Left lung (tissue), 10 donors: Measurements from ENCODE around the gene PRKCA. TPM values are rescaled to one million over a fixed set of nuclear protein-coding genes. Genes with fewer than 3 reads are reported as not detected.

Experiments used
- ATAC-seq: fragments of 200-7000 bp; cut with Tn5 transposase; one replicate; pipeline ENCODE4 v1.9.1; 2020; ENCODE audit warnings: moderate library complexity
- DNase-seq, 4 donors: peaks; one replicate each; pipeline ENCODE4 v3.0.0-alpha.2; 2013 to 2020
- H3K27ac ChIP-seq, 2 donors: fragments of 200-600 bp; sonication (generic) in 1 of 2; one replicate each; pipeline versions ENCODE4 v1.5.0 to v1.8.0; 2020 to 2021
- H3K27me3 ChIP-seq, 2 donors: fragments of 200-600 bp; sonication (generic) in 1 of 2; one replicate each; pipeline versions ENCODE4 v1.5.0 to v1.8.0; 2020 to 2021
- H3K36me3 ChIP-seq, 2 donors: fragments of 200-600 bp; sonication (generic) in 1 of 2; one replicate each; pipeline versions ENCODE4 v1.5.0 to v1.8.0; 2020 to 2021
- H3K4me1 ChIP-seq, 2 donors: fragments of 200-600 bp; one replicate each; pipeline ENCODE4 v1.8.0; 2021
- H3K4me3 ChIP-seq, 2 donors: fragments of 200-600 bp; sonication (generic) in 1 of 2; one replicate each; pipeline versions ENCODE4 v1.5.0 to v1.8.0; 2020 to 2021; ENCODE audit warnings: mild to moderate bottlenecking in 1 of 2
- H3K9me3 ChIP-seq, 2 donors: fragments of 200-600 bp; sonication (generic) in 1 of 2; one replicate each; pipeline versions ENCODE4 v1.5.0 to v1.8.0; 2020 to 2021
- CTCF ChIP-seq, 2 donors: fragments of 200-600 bp; sonication (generic) in 1 of 2; IDR thresholded peaks; one replicate each; pipeline versions ENCODE4 v1.5.0 to v1.8.0; 2021; ENCODE audit warnings: antibody characterized with exemption in 2 of 2
- intact Hi-C, 2 donors: fragments of 100-400 bp; cut with DNase I; formaldehyde crosslinking; loops; one replicate each; pipeline versions ENCODE4 v1.11.2 to v1.14.2; 2022
- polyA plus RNA-seq, 6 donors: library from polyadenylated mRNA; unstranded; fragments of 120-200 nt; gene quantifications; one replicate each; pipeline ENCODE4 v1.2.1, GENCODE V29; 2013; ENCODE audit not compliant: insufficient read length in 6 of 6
- total RNA-seq, 2 donors: library from RNA; stranded (reverse); fragmentation: NEBNext Ultra II Directional; extraction: Animal tissue kit (Norgen Biotek cat#: 25700); gene quantifications; one replicate each; pipeline ENCODE4 v1.2.1, GENCODE V29; 2021
- donor health status: DM: no; HTN: yes; CAD: no.
- donor health status: DM: no; HTN: no; CAD: no.

The PRKCA gene
- total and polyA plus RNA-seq, 8 donors: 16.4 to 30.4 (median 17.5) TPM

- peak; percentile 40 to 46 for TF ChIP-seq CTCF (IDR thresholded peaks at IDR 0.05)
- no peak overlapping the region for H3K27ac ChIP-seq
- peak; percentile 89 for ATAC-seq
- DNase-seq: peak in 2 of 4 donors; percentile 59 to 69
- H3K4me3 ChIP-seq: no peak overlapping the region
- H3K27me3 ChIP-seq: no peaks in the 10 kb centered on the region
- H3K4me1 ChIP-seq: peaks cover 0 to 8% of the 10 kb centered on the region in 2 donors
- intact Hi-C loops: no loop called here
- H3K9me3 ChIP-seq: no peaks in the 10 kb centered on the region
- no peaks in the 10 kb centered on the region for H3K36me3 ChIP-seq
Measured at GRCh38 chr17:66727634-66728570, 425.5 kb downstream of the PRKCA start.

GRCh38 chr17:66730461-66730923 is 428.1 kb downstream of the PRKCA start:
- ATAC-seq (no peak), DNase-seq (no peak)
- no peaks in the 10 kb centered on the region for H3K9me3 ChIP-seq
- H3K36me3 ChIP-seq: no peaks in the 10 kb centered on the region
- no peak overlapping the region for H3K27ac ChIP-seq
- intact Hi-C loops: no loop called here
- no peaks in the 10 kb centered on the region for H3K27me3 ChIP-seq
- H3K4me1 ChIP-seq: no peaks in the 10 kb centered on the region
- TF ChIP-seq CTCF (IDR thresholded peaks at IDR 0.05): no peak
- H3K4me3 ChIP-seq: no peak overlapping the region

GRCh38 chr17:66733759-66734158 is 431.3 kb downstream of the PRKCA start:
- intact Hi-C loops: no loop called here

GRCh38 chr17:66734186-66734943 is 432.0 kb downstream of the PRKCA start:
- no peak for TF ChIP-seq CTCF (IDR thresholded peaks at IDR 0.05)
- no peaks in the 10 kb centered on the region for H3K4me1 ChIP-seq
- intact Hi-C loops: no loop called here

More at GRCh38 chr17:66733759-66734158, 431.3 kb downstream of the PRKCA start:
- TF ChIP-seq CTCF (IDR thresholded peaks at IDR 0.05): no peak
- H3K4me1 ChIP-seq: no peaks in the 10 kb centered on the region
- H3K4me3 ChIP-seq: no peak overlapping the region
- no peaks in the 10 kb centered on the region for H3K9me3 ChIP-seq
- no peak for ATAC-seq
- H3K27me3 ChIP-seq: no peaks in the 10 kb centered on the region
- no peak overlapping the region for H3K27ac ChIP-seq
- DNase-seq: no peak
- H3K36me3 ChIP-seq: peaks cover 0 to 7% of the 10 kb centered on the region in 2 donors

GRCh38 chr17:66737524-66737923 is 435.1 kb downstream of the PRKCA start:
- DNase-seq (peak in 3 of 4 donors; percentile 46 to 76 (median 54)), ATAC-seq (peak; percentile 86)
- H3K27ac ChIP-seq: no peak overlapping the region
- H3K4me3 ChIP-seq: no peak overlapping the region
- no peaks in the 10 kb centered on the region for H3K4me1 ChIP-seq
- H3K27me3 ChIP-seq: no peaks in the 10 kb centered on the region
- peak in 1 of 2 donors; percentile 9 for TF ChIP-seq CTCF (IDR thresholded peaks at IDR 0.05)
- intact Hi-C loops: no loop called here
- H3K9me3 ChIP-seq: no peaks in the 10 kb centered on the region
- H3K36me3 ChIP-seq: peaks cover 0 to 19% of the 10 kb centered on the region in 2 donors

More at GRCh38 chr17:66734186-66734943, 432.0 kb downstream of the PRKCA start:
- Histone ChIP-seq H3K27ac (no peak overlapping the region), H3K9me3 (no peaks in the 10 kb centered on the region), H3K27me3 (no peaks in the 10 kb centered on the region), H3K4me3 (no peak overlapping the region), H3K36me3 (peaks cover 0 to 7% of the 10 kb centered on the region in 2 donors)
- no peak for ATAC-seq
- no peak for DNase-seq
